PC-9 (cell line): ENCODE data around the gene CDADC1. TPM values are rescaled to one million over a fixed set of nuclear protein-coding genes. Genes with fewer than 3 reads are reported as not detected.

Source experiments
- Bru-seq: library from RNA; stranded (reverse); fragments of 400-500 nt; gene quantifications from one replicate; lab custom pipeline; 2021; lab: Mats Ljungman, UMichigan
- BruChase-seq, 2 experiments: library from RNA; stranded (reverse); fragments of 400-500 nt; gene quantifications; one replicate each; lab custom pipeline; 2021; lab: Mats Ljungman, UMichigan
- BruUV-seq: library from RNA; stranded (reverse); fragments of 400-500 nt; replicated peaks from 2 replicates; lab custom pipeline; 2021; lab: Mats Ljungman, UMichigan
- CTCF ChIA-PET: fragments of 300-600 bp; sonication (Branson Sonifier 250); formaldehyde crosslinking; loops from one replicate; lab custom pipeline; 2022; ENCODE audit warnings: antibody characterized with exemption; lab: Charles Lee
- POLR2A ChIA-PET: fragments of 300-600 bp; sonication (Branson Sonifier 250); formaldehyde crosslinking; loops from one replicate; lab custom pipeline; 2022; ENCODE audit warnings: antibody characterized with exemption; ENCODE audit not compliant: unreplicated experiment; lab: Charles Lee
- DNase-seq, 2 experiments: peaks; one replicate each; pipeline versions ENCODE4 v3.0.0 to v3.0.0-alpha.2; 2015 to 2022; ENCODE audit warnings: mixed read lengths in 1 of 2
- H2AFZ ChIP-seq: fragments of 200-600 bp; sonication (generic); 2 replicates; pipeline ENCODE4 v1.8.1; 2017; ENCODE audit warnings: antibody characterized with exemption
- H3F3A ChIP-seq: fragments of 200-600 bp; sonication (generic); 2 replicates; pipeline ENCODE4 v1.8.1; 2017; ENCODE audit warnings: antibody characterized with exemption, mild to moderate bottlenecking, low read depth; ENCODE audit not compliant: insufficient read depth
- H3K27ac ChIP-seq: fragments of 200-600 bp; sonication (generic); 2 replicates; pipeline ENCODE4 v1.6.1; 2016; ENCODE audit warnings: mixed run types
- H3K27me3 ChIP-seq: fragments of 200-600 bp; sonication (generic); 2 replicates; pipeline ENCODE4 v1.6.1; 2016; ENCODE audit warnings: low read depth, mixed run types; ENCODE audit not compliant: insufficient read depth
- H3K36me3 ChIP-seq: fragments of 200-600 bp; sonication (generic); 2 replicates; pipeline ENCODE4 v1.6.1; 2016; ENCODE audit warnings: low read depth, mixed run types
- H3K4me1 ChIP-seq: fragments of 200-600 bp; sonication (generic); replicated peaks from 2 replicates; pipeline ENCODE4 v1.6.1; 2016; ENCODE audit warnings: mixed run types; ENCODE audit not compliant: insufficient read depth
- H3K4me2 ChIP-seq: fragments of 200-600 bp; sonication (generic); 2 replicates; pipeline ENCODE4 v1.6.1; 2017; ENCODE audit warnings: mixed run types
- H3K4me3 ChIP-seq: fragments of 200-600 bp; sonication (generic); 2 replicates; pipeline ENCODE4 v1.6.1; 2016; ENCODE audit warnings: mixed run types
- H3K79me2 ChIP-seq: fragments of 200-600 bp; sonication (generic); 2 replicates; pipeline ENCODE4 v1.6.1; 2017; ENCODE audit warnings: low read depth, mixed run types
- H3K9me2 ChIP-seq: fragments of 200-600 bp; sonication (generic); 2 replicates; pipeline ENCODE4 v1.8.1; 2017; ENCODE audit warnings: mild to moderate bottlenecking; ENCODE audit not compliant: insufficient read depth
- H3K9me3 ChIP-seq: fragments of 200-600 bp; sonication (generic); 2 replicates; pipeline ENCODE4 v1.8.1; 2016; ENCODE audit warnings: low read depth; ENCODE audit not compliant: insufficient read depth
- H4K20me1 ChIP-seq: fragments of 200-600 bp; sonication (generic); 2 replicates; pipeline ENCODE4 v1.8.1; 2017; ENCODE audit not compliant: insufficient read depth
- CTCF ChIP-seq: fragments of 200-600 bp; sonication (generic); conservative IDR thresholded peaks from 2 replicates; pipeline ENCODE4 v1.6.1; 2017; ENCODE audit warnings: mixed run types, antibody characterized with exemption, mild to moderate bottlenecking, moderate library complexity
- EZH2 ChIP-seq: fragments of 200-600 bp; sonication (generic); IDR thresholded peaks from 2 replicates; pipeline ENCODE4 v1.8.0; 2017; ENCODE audit warnings: antibody characterized with exemption, low read depth
- intact Hi-C: fragments of 100-400 bp; cut with micrococcal nuclease; formaldehyde crosslinking; loops from one replicate; pipeline ENCODE4 v1.10.0; 2022; ENCODE audit not compliant: unreplicated experiment
- long read RNA-seq: library from polyadenylated mRNA; stranded (forward); transcript quantifications from one replicate; pipeline ENCODE4 v2.0.0, GENCODE V29; 2022
- total RNA-seq: library from RNA; stranded (reverse); gene quantifications from 2 replicates; pipeline ENCODE4 v1.2.3, GENCODE V29; 2021

The CDADC1 gene
- total RNA-seq (12.4 and 12.9 TPM in 2 replicates), Bru-seq, nascent RNA (percentile 61 among the genes with signal in this experiment), BruChase-seq, experiment 1, labeled RNA remaining after a 2-hour chase (percentile 52 among the genes with signal in this experiment), BruChase-seq, experiment 2, labeled RNA remaining after a 6-hour chase (percentile 45 among the genes with signal in this experiment)
- long read RNA-seq, partial matches to known transcripts = 8 of 11 reads
- long read RNA-seq, other reads (novel, unspliced or antisense) = 1 of 11 reads

GRCh38 chr13:49247643-49248621, at the start of gene CDADC1:
Gene CDADC1 (plus strand): TSS chr13:49247925. CDS start chr13:49248038, 113 bp downstream.
- TF ChIP-seq CTCF = no peak
- TF ChIP-seq EZH2 = no peak

GRCh38 chr13:49206641-49207040, 41.1 kb upstream of the CDADC1 start:
- Histone ChIP-seq H3F3A (no peaks in the 10 kb centered on the region), H3K9me2 (no peaks in the 10 kb centered on the region), H3K4me1 (no peaks in the 10 kb centered on the region), H3K27ac (no peak overlapping the region), H3K4me3 (no peak overlapping the region), H3K27me3 (no peaks in the 10 kb centered on the region), H4K20me1 (no peaks in the 10 kb centered on the region), H3K79me2 (no peaks in the 10 kb centered on the region), H2AFZ (no peak overlapping the region), H3K36me3 (peaks cover 10% of the 10 kb centered on the region; the same call in 1 of the 2 replicates), H3K4me2 (no peak overlapping the region), H3K9me3 (no peaks in the 10 kb centered on the region)
- CTCF ChIA-PET = no interaction called here
- TF ChIP-seq EZH2 (no peak), CTCF (no peak)
- intact Hi-C loops = no loop called here
- DNase-seq = no peak
- POLR2A ChIA-PET = no interaction called here
- no TSS peak for BruUV-seq

More at GRCh38 chr13:49247643-49248621, at the start of gene CDADC1:
- Histone ChIP-seq H4K20me1 (no peaks in the 10 kb centered on the region), H2AFZ (peak within 1 kb of the TSS; percentile 94), H3K27me3 (peaks cover 28% of the 10 kb centered on the region), H3K4me2 (peak within 1 kb of the TSS; percentile 89), H3K9me2 (no peaks in the 10 kb centered on the region), H3K79me2 (peaks cover 4% of the 10 kb centered on the region; the same call in 1 of the 2 replicates), H3K4me3 (peak within 1 kb of the TSS; percentile 76), H3K9me3 (no peaks in the 10 kb centered on the region), H3K4me1 (peaks cover 13% of the 10 kb centered on the region), H3K36me3 (no peaks in the 10 kb centered on the region), H3F3A (0 out of 2 replicates have a peak, but pooled peaks cover 8% of the 10 kb centered on the region), H3K27ac (peak within 1 kb of the TSS; percentile 26; the same call in 1 of the 2 replicates)
- intact Hi-C loops = loop anchor here (5.0 kb wide), 2 partner anchors 194 to 271 kb away; partner anchors contain the start of genes CAB39L, FNDC3A and SETDB2
- peak; percentile 84 to 93 for DNase-seq
- POLR2A ChIA-PET = interaction anchor here (0.6 to 0.9 kb wide), 5 partner anchors 33 to 295 kb away, joined by 3 to 6 read pairs (median 3); no protein-coding TSS in a partner anchor
- BruUV-seq = TSS peak; percentile 43
- CTCF ChIA-PET = interaction anchor here (1.0 to 1.5 kb wide), 2 partner anchors 8 to 146 kb away, joined by 3 read pairs; no protein-coding TSS in a partner anchor

GRCh38 chr13:49208619-49209018, 39.1 kb upstream of the CDADC1 start:
- ChIA-PET POLR2A (no interaction called here), CTCF (no interaction called here)
- Histone ChIP-seq H2AFZ (no peak overlapping the region), H3K27ac (no peak overlapping the region), H3K4me2 (no peak overlapping the region), H3K4me3 (no peak overlapping the region), H3K79me2 (no peaks in the 10 kb centered on the region), H3K36me3 (0 out of 2 replicates have a peak, but pooled peaks cover 4% of the 10 kb centered on the region), H3K9me2 (no peaks in the 10 kb centered on the region), H3K27me3 (no peaks in the 10 kb centered on the region), H4K20me1 (no peaks in the 10 kb centered on the region), H3K4me1 (no peaks in the 10 kb centered on the region), H3K9me3 (no peaks in the 10 kb centered on the region), H3F3A (no peaks in the 10 kb centered on the region)
- intact Hi-C loops = no loop called here
- BruUV-seq = no TSS peak
- DNase-seq = no peak
- TF ChIP-seq EZH2 = no peak
